ENCODE measurements around the gene LRRK1.

Gene LRRK1

DNA sequence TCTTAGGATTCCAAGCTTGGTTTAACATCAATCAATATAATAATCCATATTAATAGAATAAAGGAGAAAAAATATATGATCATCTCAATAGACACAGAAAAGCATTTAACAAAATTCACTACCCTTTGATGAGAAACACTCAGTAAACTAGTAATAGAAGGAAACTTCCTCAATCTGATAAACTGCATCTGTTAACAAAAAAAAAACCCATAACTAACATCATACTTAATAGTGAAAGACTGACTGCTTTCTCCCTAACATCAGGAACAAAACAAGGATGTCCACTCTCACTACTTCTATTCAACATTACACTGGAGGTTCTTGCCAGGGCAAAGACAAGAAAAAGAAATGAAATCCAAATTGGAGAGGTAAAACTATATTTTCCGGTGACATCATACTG lies 30.5 kb downstream of the LRRK1 start:
- H3K4me3 ChIP-seq (ENCODE audit: insufficient read depth in 1 of 2, low read depth in 1 of 2, low read length in 2 of 2) = no peak overlapping the region
- H3K36me3 ChIP-seq (ENCODE audit: control insufficient read depth in 1 of 2, insufficient read depth in 2 of 2, low read depth in 1 of 2, low read length in 2 of 2) = peaks cover 0 to 5% of the 10 kb centered on the region in 2 experiments
- H2AK5ac ChIP-seq (ENCODE audit: low read length, severe bottlenecking) = no peak overlapping the region
- H2BK12ac ChIP-seq (ENCODE audit: low read length in 2 of 2) = no peak overlapping the region
- WGBS = no CpG with 5 or more reads among the region's 1 CpG
- no peak overlapping the region for H2BK120ac ChIP-seq (ENCODE audit: low read depth, low read length)
- H3K18ac ChIP-seq (ENCODE audit: low read depth in 1 of 2, low read length in 2 of 2) = no peak overlapping the region
- H3K27ac ChIP-seq (ENCODE audit: low read length, poor library complexity, severe bottlenecking) = no peak overlapping the region
- no peak overlapping the region for H2BK5ac ChIP-seq (ENCODE audit: low read depth, low read length, poor library complexity, severe bottlenecking)
- H3K4me2 ChIP-seq (ENCODE audit: low read length, poor library complexity, severe bottlenecking) = no peak overlapping the region
- DNase-seq = no peak
- H4K8ac ChIP-seq (ENCODE audit: low read length) = no peak overlapping the region
- no peaks in the 10 kb centered on the region for H3K79me1 ChIP-seq (replicated peaks; ENCODE audit: low read length, poor library complexity, severe bottlenecking)
- H4K91ac ChIP-seq (ENCODE audit: low read length) = no peak overlapping the region
- H2AFZ ChIP-seq (ENCODE audit: low read depth, low read length) = no peak overlapping the region
- H3K9ac ChIP-seq (ENCODE audit: low read length) = no peak overlapping the region
- no peak overlapping the region for H3K4ac ChIP-seq (ENCODE audit: low read depth in 1 of 2, low read length in 2 of 2)
- no peaks in the 10 kb centered on the region for H3K27me3 ChIP-seq (ENCODE audit: control insufficient read depth in 1 of 2, insufficient read depth in 1 of 2, low read length in 2 of 2)
- H2BK15ac ChIP-seq (ENCODE audit: low read depth, poor library complexity, severe bottlenecking) = no peak overlapping the region
- H3K23ac ChIP-seq (ENCODE audit: low read length in 2 of 2) = no peak overlapping the region
- H3K4me1 ChIP-seq (ENCODE audit: control insufficient read depth, insufficient read depth, low read depth, low read length) = peaks cover 2% of the 10 kb centered on the region
- no peaks in the 10 kb centered on the region for H3K9me3 ChIP-seq (ENCODE audit: control insufficient read depth, low read length)
- no peak overlapping the region for H3K14ac ChIP-seq (ENCODE audit: low read length in 2 of 2)

DNA sequence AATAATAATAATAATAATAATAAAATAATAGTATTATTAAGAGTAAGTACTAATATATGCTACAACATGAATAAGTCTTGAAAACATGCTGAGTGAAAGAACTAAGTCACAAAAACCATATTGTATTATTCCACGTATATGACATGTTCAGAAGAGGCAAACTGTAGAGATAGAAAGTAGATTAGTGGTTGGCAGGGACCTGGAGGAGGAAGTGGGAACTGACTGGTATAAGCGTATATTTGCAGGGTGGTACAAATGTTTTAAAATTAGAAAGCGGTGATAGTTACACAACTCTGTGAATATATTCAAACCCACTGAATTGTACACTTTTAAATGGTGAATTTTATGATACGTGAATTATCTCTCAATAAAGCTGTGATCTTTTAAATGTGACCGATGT lies 32.8 kb downstream of the LRRK1 start:
- no peak overlapping the region for H2AK5ac ChIP-seq (ENCODE audit: low read length, severe bottlenecking)
- no peaks in the 10 kb centered on the region for H3K9me3 ChIP-seq (ENCODE audit: control insufficient read depth, low read length)
- no peak overlapping the region for H3K9ac ChIP-seq (ENCODE audit: low read length)
- H3K4me1 ChIP-seq (ENCODE audit: control insufficient read depth, insufficient read depth, low read depth, low read length) = peaks cover 2% of the 10 kb centered on the region
- H3K18ac ChIP-seq (ENCODE audit: low read depth in 1 of 2, low read length in 2 of 2) = no peak overlapping the region
- H3K27me3 ChIP-seq (ENCODE audit: control insufficient read depth in 1 of 2, insufficient read depth in 1 of 2, low read length in 2 of 2) = no peaks in the 10 kb centered on the region
- H4K91ac ChIP-seq (ENCODE audit: low read length) = no peak overlapping the region
- no peak overlapping the region for H2BK5ac ChIP-seq (ENCODE audit: low read depth, low read length, poor library complexity, severe bottlenecking)
- H2AFZ ChIP-seq (ENCODE audit: low read depth, low read length) = no peak overlapping the region
- peaks cover 0 to 5% of the 10 kb centered on the region in 2 experiments for H3K36me3 ChIP-seq (ENCODE audit: control insufficient read depth in 1 of 2, insufficient read depth in 2 of 2, low read depth in 1 of 2, low read length in 2 of 2)
- no peak overlapping the region for H3K4ac ChIP-seq (ENCODE audit: low read depth in 1 of 2, low read length in 2 of 2)
- WGBS = 93% methylated on average over 3 of the region's 5 CpGs
- H3K14ac ChIP-seq (ENCODE audit: low read length in 2 of 2) = no peak overlapping the region
- DNase-seq = no peak
- H2BK12ac ChIP-seq (ENCODE audit: low read length in 2 of 2) = no peak overlapping the region
- no peak overlapping the region for H3K4me2 ChIP-seq (ENCODE audit: low read length, poor library complexity, severe bottlenecking)
- H3K23ac ChIP-seq (ENCODE audit: low read length in 2 of 2) = no peak overlapping the region
- no peak overlapping the region for H4K8ac ChIP-seq (ENCODE audit: low read length)
- H2BK15ac ChIP-seq (ENCODE audit: low read depth, poor library complexity, severe bottlenecking) = no peak overlapping the region
- H2BK120ac ChIP-seq (ENCODE audit: low read depth, low read length) = no peak overlapping the region
- H3K79me1 ChIP-seq (replicated peaks; ENCODE audit: low read length, poor library complexity, severe bottlenecking) = no peaks in the 10 kb centered on the region
- no peak overlapping the region for H3K4me3 ChIP-seq (ENCODE audit: insufficient read depth in 1 of 2, low read depth in 1 of 2, low read length in 2 of 2)
- H3K27ac ChIP-seq (ENCODE audit: low read length, poor library complexity, severe bottlenecking) = no peak overlapping the region

DNA sequence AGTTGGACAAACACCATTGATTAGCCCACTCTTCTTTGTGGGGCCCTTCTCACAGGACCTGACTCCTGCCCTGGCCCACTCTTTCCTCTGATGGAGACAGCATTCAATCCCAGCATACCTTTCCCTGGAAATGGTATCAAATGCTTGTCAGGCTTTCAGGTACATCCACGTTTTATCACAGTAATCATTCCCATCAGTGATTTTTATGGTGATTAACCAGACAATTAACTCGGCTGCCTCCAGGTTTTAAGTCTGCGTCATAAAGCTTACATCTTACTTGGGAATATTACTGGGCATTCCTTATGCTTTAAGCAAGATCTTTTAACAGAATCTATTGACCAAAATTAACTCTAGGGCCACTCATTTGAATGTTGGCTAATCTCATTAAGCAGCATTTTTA lies 33.4 kb downstream of the LRRK1 start:
- Histone ChIP-seq H3K79me1 (replicated peaks; ENCODE audit: low read length, poor library complexity, severe bottlenecking) (no peaks in the 10 kb centered on the region), H3K23ac (ENCODE audit: low read length in 2 of 2) (no peak overlapping the region), H4K8ac (ENCODE audit: low read length) (no peak overlapping the region), H3K27ac (ENCODE audit: low read length, poor library complexity, severe bottlenecking) (no peak overlapping the region), H3K4ac (ENCODE audit: low read depth in 1 of 2, low read length in 2 of 2) (no peak overlapping the region), H2AK5ac (ENCODE audit: low read length, severe bottlenecking) (no peak overlapping the region), H3K27me3 (ENCODE audit: control insufficient read depth in 1 of 2, insufficient read depth in 1 of 2, low read length in 2 of 2) (no peaks in the 10 kb centered on the region), H3K9me3 (ENCODE audit: control insufficient read depth, low read length) (no peaks in the 10 kb centered on the region), H3K4me3 (ENCODE audit: insufficient read depth in 1 of 2, low read depth in 1 of 2, low read length in 2 of 2) (no peak overlapping the region), H2AFZ (ENCODE audit: low read depth, low read length) (no peak overlapping the region), H4K91ac (ENCODE audit: low read length) (no peak overlapping the region), H3K4me1 (ENCODE audit: control insufficient read depth, insufficient read depth, low read depth, low read length) (peaks cover 2% of the 10 kb centered on the region), H2BK120ac (ENCODE audit: low read depth, low read length) (no peak overlapping the region), H2BK15ac (ENCODE audit: low read depth, poor library complexity, severe bottlenecking) (no peak overlapping the region), H2BK5ac (ENCODE audit: low read depth, low read length, poor library complexity, severe bottlenecking) (no peak overlapping the region), H3K14ac (ENCODE audit: low read length in 2 of 2) (no peak overlapping the region), H2BK12ac (ENCODE audit: low read length in 2 of 2) (no peak overlapping the region), H3K36me3 (ENCODE audit: control insufficient read depth in 1 of 2, insufficient read depth in 2 of 2, low read depth in 1 of 2, low read length in 2 of 2) (peaks cover 0 to 5% of the 10 kb centered on the region in 2 experiments), H3K4me2 (ENCODE audit: low read length, poor library complexity, severe bottlenecking) (no peak overlapping the region), H3K18ac (ENCODE audit: low read depth in 1 of 2, low read length in 2 of 2) (no peak overlapping the region), H3K9ac (ENCODE audit: low read length) (no peak overlapping the region)
- 86% methylated on average over 3 of the region's 3 CpGs for WGBS
- DNase-seq = no peak

DNA sequence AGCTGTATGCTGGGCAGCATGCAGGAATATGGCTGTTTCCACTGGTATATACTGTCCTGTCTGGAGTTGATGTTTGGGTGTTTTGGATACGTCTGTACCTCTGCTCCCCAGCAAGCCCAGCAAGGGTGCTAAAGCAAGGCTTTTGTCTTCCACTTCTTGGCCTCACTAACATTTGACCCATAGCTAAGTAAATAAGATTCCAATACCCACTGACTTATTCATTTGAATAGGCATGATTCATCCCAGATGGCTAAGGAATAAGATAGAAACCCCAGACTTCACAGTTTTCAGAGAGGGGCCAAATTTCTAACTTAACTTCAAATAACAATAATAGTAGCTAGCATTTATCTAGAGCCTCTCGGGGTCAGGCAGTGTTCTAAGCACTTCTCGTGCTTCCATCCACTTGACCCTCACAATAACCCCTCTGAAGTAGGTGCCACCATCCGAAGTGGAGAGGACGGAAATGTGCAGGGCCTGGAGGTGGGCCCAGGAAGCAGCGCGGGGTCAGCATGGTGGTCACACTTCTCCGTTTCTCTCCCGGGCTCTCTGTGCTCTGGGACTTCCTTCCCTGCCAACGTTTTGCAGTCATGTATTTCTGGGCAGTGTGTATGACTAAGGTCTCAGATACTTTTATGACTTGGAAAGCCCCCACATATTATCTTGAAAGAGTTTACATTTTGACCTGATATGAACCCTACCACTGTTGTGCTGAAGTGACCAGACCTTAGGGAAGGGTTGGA lies 39.3 kb downstream of the LRRK1 start:
- Histone ChIP-seq H3K4me1 (ENCODE audit: control insufficient read depth, insufficient read depth, low read depth, low read length) (peaks cover 4% of the 10 kb centered on the region), H2BK120ac (ENCODE audit: low read depth, low read length) (no peak overlapping the region), H3K9me3 (ENCODE audit: control insufficient read depth, low read length) (no peaks in the 10 kb centered on the region)

More for the DNA sequence above, 39.3 kb downstream of the LRRK1 start:
- no peak overlapping the region for H2AFZ ChIP-seq (ENCODE audit: low read depth, low read length)
- peak; percentile 53 for DNase-seq
- 27% methylated on average over 10 of the region's 10 CpGs for WGBS
- no peak overlapping the region for H3K4ac ChIP-seq (ENCODE audit: low read depth in 1 of 2, low read length in 2 of 2)
- no peak overlapping the region for H2BK15ac ChIP-seq (ENCODE audit: low read depth, poor library complexity, severe bottlenecking)
- peak overlapping the region; percentile 71 for H3K27ac ChIP-seq (ENCODE audit: low read length, poor library complexity, severe bottlenecking)
- peak overlapping the region; percentile 88 for H3K9ac ChIP-seq (ENCODE audit: low read length)
- H2BK12ac ChIP-seq (ENCODE audit: low read length in 2 of 2) = no peak overlapping the region
- peak overlapping the region in 1 of 2 experiments; percentile 28 for H3K14ac ChIP-seq (ENCODE audit: low read length in 2 of 2)
- peak overlapping the region in 1 of 2 experiments; percentile 64 for H3K4me3 ChIP-seq (ENCODE audit: insufficient read depth in 1 of 2, low read depth in 1 of 2, low read length in 2 of 2)
- no peak overlapping the region for H2BK5ac ChIP-seq (ENCODE audit: low read depth, low read length, poor library complexity, severe bottlenecking)
- H3K79me1 ChIP-seq (replicated peaks; ENCODE audit: low read length, poor library complexity, severe bottlenecking) = no peaks in the 10 kb centered on the region
- peaks cover 0 to 2% of the 10 kb centered on the region in 2 experiments for H3K36me3 ChIP-seq (ENCODE audit: control insufficient read depth in 1 of 2, insufficient read depth in 2 of 2, low read depth in 1 of 2, low read length in 2 of 2)
- H3K18ac ChIP-seq (ENCODE audit: low read depth in 1 of 2, low read length in 2 of 2) = no peak overlapping the region
- H3K27me3 ChIP-seq (ENCODE audit: control insufficient read depth in 1 of 2, insufficient read depth in 1 of 2, low read length in 2 of 2) = no peaks in the 10 kb centered on the region
- H2AK5ac ChIP-seq (ENCODE audit: low read length, severe bottlenecking) = no peak overlapping the region
- no peak overlapping the region for H4K91ac ChIP-seq (ENCODE audit: low read length)
- no peak overlapping the region for H3K4me2 ChIP-seq (ENCODE audit: low read length, poor library complexity, severe bottlenecking)
- H3K23ac ChIP-seq (ENCODE audit: low read length in 2 of 2) = no peak overlapping the region
- H4K8ac ChIP-seq (ENCODE audit: low read length) = no peak overlapping the region
